ENCODE measurements around the gene ANKH. TPM values are rescaled to one million over a fixed set of nuclear protein-coding genes. Genes with fewer than 3 reads are reported as not detected.

ANKH gene
- total and polyA plus RNA-seq, 2 of the 13 experiments (the other 11 are each of a cell fraction or from before 2014, with no cell fraction given): 25.0 to 36.0 TPM

- POLR2A ChIA-PET: interaction anchor here (1.2 kb wide), 2 partner anchors 9 to 345 kb away, joined by 3 read pairs; no protein-coding TSS in a partner anchor
- TF ChIP-seq ZNF503 (CRISPR knock-in tag; IDR thresholded peaks at IDR 0.05) (no peak; the same call in 1 of the 2 replicates), FOXK2 (IDR thresholded peaks at IDR 0.05) (no peak), SMARCC2 (IDR thresholded peaks at IDR 0.05) (no peak), ZNF280D (CRISPR knock-in tag; IDR thresholded peaks at IDR 0.05) (no peak), UBTF (CRISPR knock-in tag; IDR thresholded peaks at IDR 0.05) (no peak), KLF11 (CRISPR knock-in tag; IDR thresholded peaks at IDR 0.05) (peak; percentile 46; the same call in 1 of the 2 replicates), ZNF572 (CRISPR knock-in tag; IDR thresholded peaks at IDR 0.05) (0 out of 2 replicates have a peak, but pooled peaks have one; percentile 26), TEF (CRISPR knock-in tag; IDR thresholded peaks at IDR 0.05) (no peak), ZNF609 (CRISPR knock-in tag; IDR thresholded peaks at IDR 0.05; ENCODE audit: borderline replicate concordance) (no peak), ZNF670 (CRISPR knock-in tag; IDR thresholded peaks at IDR 0.05; ENCODE audit: borderline replicate concordance) (0 out of 2 replicates have a peak, but pooled peaks have one; percentile 66)
Observed at GRCh38 chr5:14663734-14664269, 207.8 kb downstream of the ANKH start.

More at GRCh38 chr5:14663734-14664269, 207.8 kb downstream of the ANKH start:
- 2% methylated on average over 20 of the region's 24 CpGs for WGBS (ENCODE audit: low lambda C conversion rate)
- peaks cover 16% of the 10 kb centered on the region for H4K20me1 ChIP-seq (ENCODE audit: insufficient read depth, low read length)
- intact Hi-C loops (cut with micrococcal nuclease; ENCODE audit: unreplicated experiment): loop anchor here (2.0 to 10.0 kb wide), 2 partner anchors 345 to 519 kb away; partner anchors contain the start of gene TRIO
- peak overlapping the region; percentile 72 for H2AFZ ChIP-seq (ENCODE audit: low read length)
- H3K4me2 ChIP-seq (ENCODE audit: low read depth, low read length): peak overlapping the region; percentile 82
- BruUV-seq (replicated peaks): TSS peak; percentile 76
- DNase-seq (ENCODE audit: low spot score) (no peak), ATAC-seq (peak; percentile 58), FAIRE-seq (no peak)
- in situ Hi-C loops (cut with HindIII; ENCODE audit: extremely low pct_ligation_motif_present, low pct_unique_long_range_greater_than_20kb): no loop called here
- CTCF ChIA-PET (ENCODE audit: low intra/inter-chr PET ratio, low total read pairs): no interaction called here
- no peaks in the 10 kb centered on the region for H3K27me3 ChIP-seq (ENCODE audit: control insufficient read depth in 1 of 2, insufficient read depth in 2 of 2, low read length in 2 of 2)
- H3K9ac ChIP-seq (ENCODE audit: insufficient read depth, low read depth, low read length): peak overlapping the region; percentile 76
- H3K4me3 ChIP-seq (replicated peaks in 1 of 3; ENCODE audit: insufficient read depth in 1 of 3, low read depth in 2 of 3, low read length in 3 of 3): peak overlapping the region; percentile 83 to 91 (median 86)
- H3K79me2 ChIP-seq (ENCODE audit: insufficient read depth, low read length): peaks cover 39% of the 10 kb centered on the region
- H3K9me3 ChIP-seq (ENCODE audit: low read length): no peaks in the 10 kb centered on the region
- H3K27ac ChIP-seq (ENCODE audit: extremely low read length, insufficient read depth, low read length): peak overlapping the region; percentile 82
- H3K4me1 ChIP-seq (ENCODE audit: insufficient read depth, low read length): peaks cover 58% of the 10 kb centered on the region
- H3K36me3 ChIP-seq (replicated peaks in 1 of 2; ENCODE audit: control insufficient read depth in 1 of 2, insufficient read depth in 2 of 2, low read length in 2 of 2): no peaks in the 10 kb centered on the region; a peak in 1 of 5 replicates
